ENCODE results near the gene LGI2.

DNA sequence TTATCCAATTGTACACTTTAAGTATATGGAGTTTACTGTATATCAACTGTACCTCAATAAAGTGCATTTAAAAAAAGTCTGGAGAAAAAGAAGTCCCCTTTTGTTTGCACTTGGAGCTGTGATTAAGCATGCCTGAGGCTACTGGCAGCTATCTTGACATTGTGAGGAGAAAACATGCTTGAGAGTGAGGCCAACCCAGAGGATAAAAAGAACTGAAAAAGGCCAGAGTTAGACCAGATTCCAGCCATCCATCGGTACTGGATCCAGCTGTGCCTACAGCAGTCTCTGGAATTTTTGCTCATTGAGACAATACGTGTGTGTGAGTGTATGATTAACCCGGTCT, 57.4 kb downstream of the LGI2 start:
- TF ChIP-seq EP300 (IDR thresholded peaks at IDR 0.05; ENCODE audit: borderline replicate concordance in 1 of 2, low read depth in 2 of 2, low read length in 2 of 2) (no peak), EGR1 (IDR thresholded peaks at IDR 0.05; ENCODE audit: borderline replicate concordance, low read depth, low read length) (no peak), JUN (IDR thresholded peaks at IDR 0.05; ENCODE audit: low read depth, low read length) (no peak), POLR2A (IDR thresholded peaks at IDR 0.05; ENCODE audit: control extremely low read depth in 1 of 2, low read depth in 2 of 2, low read length in 2 of 2) (no peak), GTF2F1 (IDR thresholded peaks at IDR 0.05; ENCODE audit: borderline replicate concordance, low read depth, low read length) (no peak)
- TF ChIP-seq, protein P1, sequence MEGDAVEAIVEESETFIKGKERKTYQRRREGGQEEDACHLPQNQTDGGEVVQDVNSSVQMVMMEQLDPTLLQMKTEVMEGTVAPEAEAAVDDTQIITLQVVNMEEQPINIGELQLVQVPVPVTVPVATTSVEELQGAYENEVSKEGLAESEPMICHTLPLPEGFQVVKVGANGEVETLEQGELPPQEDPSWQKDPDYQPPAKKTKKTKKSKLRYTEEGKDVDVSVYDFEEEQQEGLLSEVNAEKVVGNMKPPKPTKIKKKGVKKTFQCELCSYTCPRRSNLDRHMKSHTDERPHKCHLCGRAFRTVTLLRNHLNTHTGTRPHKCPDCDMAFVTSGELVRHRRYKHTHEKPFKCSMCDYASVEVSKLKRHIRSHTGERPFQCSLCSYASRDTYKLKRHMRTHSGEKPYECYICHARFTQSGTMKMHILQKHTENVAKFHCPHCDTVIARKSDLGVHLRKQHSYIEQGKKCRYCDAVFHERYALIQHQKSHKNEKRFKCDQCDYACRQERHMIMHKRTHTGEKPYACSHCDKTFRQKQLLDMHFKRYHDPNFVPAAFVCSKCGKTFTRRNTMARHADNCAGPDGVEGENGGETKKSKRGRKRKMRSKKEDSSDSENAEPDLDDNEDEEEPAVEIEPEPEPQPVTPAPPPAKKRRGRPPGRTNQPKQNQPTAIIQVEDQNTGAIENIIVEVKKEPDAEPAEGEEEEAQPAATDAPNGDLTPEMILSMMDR (IDR thresholded peaks at IDR 0.05; ENCODE audit: control extremely low read depth in 1 of 3, insufficient read depth in 1 of 3, low read depth in 1 of 3, low read length in 3 of 3): no peak

All from H1 (cell line).